Neural crest cell (in vitro differentiated cells): Measurements from ENCODE around the gene ZDHHC3. TPM values are rescaled to one million over a fixed set of nuclear protein-coding genes. Genes with fewer than 3 reads are reported as not detected.

ENCODE experiments used
- DNase-seq: peaks from one replicate; pipeline ENCODE4 v3.0.0; 2021; ENCODE audit warnings: low read depth, mixed read lengths, low spot score
- H3K27ac Mint-ChIP-seq: one replicate; pipeline ENCODE4 v1.8.0; 2021; ENCODE audit warnings: mild to moderate bottlenecking, mixed read lengths; ENCODE audit not compliant: unreplicated experiment
- H3K27me3 Mint-ChIP-seq: 2 replicates; pipeline ENCODE4 v1.8.0; 2021; ENCODE audit warnings: low read depth, mild to moderate bottlenecking, mixed read lengths
- H3K36me3 Mint-ChIP-seq: 2 replicates; pipeline ENCODE4 v1.8.0; 2021; ENCODE audit warnings: low read depth, mild to moderate bottlenecking, mixed read lengths
- H3K4me1 Mint-ChIP-seq: 2 replicates; pipeline ENCODE4 v1.8.0; 2021; ENCODE audit warnings: mixed read lengths
- H3K4me3 Mint-ChIP-seq: one replicate; pipeline ENCODE4 v1.8.0; 2021; ENCODE audit warnings: mild to moderate bottlenecking, mixed read lengths
- H3K9me3 Mint-ChIP-seq: 2 replicates; pipeline ENCODE4 v1.8.0; 2021; ENCODE audit warnings: mixed read lengths
- CTCF ChIP-seq: fragments of 200-600 bp; sonication (generic); conservative IDR thresholded peaks from 2 replicates; pipeline ENCODE4 v1.5.0; 2021; ENCODE audit warnings: antibody characterized with exemption, mild to moderate bottlenecking
- total RNA-seq: library from RNA; stranded (reverse); gene quantifications from 2 replicates; pipeline ENCODE4 v1.2.1, GENCODE V29; 2021

Gene ZDHHC3
- total RNA-seq, 1 donor from 2014 or later, result 62.2 TPM

- H3K27me3 Mint-ChIP-seq, result no peaks in the 10 kb centered on the region
- H3K27ac Mint-ChIP-seq, result peak overlapping the region; percentile 67
- H3K4me1 Mint-ChIP-seq, result peaks cover 18% of the 10 kb centered on the region
- no peak for TF ChIP-seq CTCF
- no peaks in the 10 kb centered on the region for H3K9me3 Mint-ChIP-seq
- H3K4me3 Mint-ChIP-seq, result no peak overlapping the region
- peaks cover 11% of the 10 kb centered on the region for H3K36me3 Mint-ChIP-seq
- DNase-seq, result no peak
Observed at GRCh38 chr3:44932986-44933944, 42.7 kb downstream of the ZDHHC3 start.

GRCh38 chr3:44932271-44932670 is 43.7 kb downstream of the ZDHHC3 start:
- H3K4me1 Mint-ChIP-seq, result peaks cover 18% of the 10 kb centered on the region
- H3K27me3 Mint-ChIP-seq, result no peaks in the 10 kb centered on the region
- no peak overlapping the region for H3K4me3 Mint-ChIP-seq
- no peaks in the 10 kb centered on the region for H3K9me3 Mint-ChIP-seq
- no peak for TF ChIP-seq CTCF
- H3K36me3 Mint-ChIP-seq, result peaks cover 11% of the 10 kb centered on the region
- no peak for DNase-seq
- peak overlapping the region; percentile 67 for H3K27ac Mint-ChIP-seq

- Mint-ChIP-seq H3K36me3 (peaks cover 11% of the 10 kb centered on the region), H3K27me3 (no peaks in the 10 kb centered on the region), H3K4me3 (no peak overlapping the region), H3K9me3 (no peaks in the 10 kb centered on the region), H3K4me1 (peaks cover 18% of the 10 kb centered on the region), H3K27ac (peak overlapping the region; percentile 67)
- DNase-seq, result no peak
- no peak for TF ChIP-seq CTCF
Observed at GRCh38 chr3:44931791-44932190, 44.2 kb downstream of the ZDHHC3 start.

- no peak for TF ChIP-seq CTCF
- Mint-ChIP-seq H3K27ac (peak overlapping the region; percentile 43), H3K36me3 (peaks cover 8% of the 10 kb centered on the region), H3K4me3 (no peak overlapping the region), H3K9me3 (no peaks in the 10 kb centered on the region), H3K27me3 (no peaks in the 10 kb centered on the region), H3K4me1 (peaks cover 18% of the 10 kb centered on the region)
- DNase-seq, result no peak
Observed at GRCh38 chr3:44930911-44931310, 45.1 kb downstream of the ZDHHC3 start.

GRCh38 chr3:44929782-44930181 is 46.2 kb downstream of the ZDHHC3 start:
- Mint-ChIP-seq H3K9me3 (no peaks in the 10 kb centered on the region), H3K27me3 (no peaks in the 10 kb centered on the region), H3K36me3 (peaks cover 13% of the 10 kb centered on the region), H3K4me1 (peaks cover 18% of the 10 kb centered on the region), H3K4me3 (no peak overlapping the region), H3K27ac (no peak overlapping the region)
- TF ChIP-seq CTCF, result no peak
- DNase-seq, result no peak
